H9 (cell line): ENCODE measurements around the gene ANTXRL. TPM values are rescaled to one million over a fixed set of nuclear protein-coding genes. Genes with fewer than 3 reads are reported as not detected.

ENCODE experiments used
- DNase-seq: peaks from one replicate; pipeline ENCODE4 v3.0.0-alpha.2; 2017
- H2AFZ ChIP-seq: one replicate; pipeline ENCODE4 v1.6.1; 2013; ENCODE audit warnings: mild to moderate bottlenecking, low read length, control low read depth, moderate library complexity
- H2AK5ac ChIP-seq: 2 replicates; pipeline ENCODE4 v1.6.1; 2013; ENCODE audit warnings: low read length, control low read depth, mixed read lengths; ENCODE audit not compliant: insufficient read length
- H2BK120ac ChIP-seq: one replicate; pipeline ENCODE4 v1.6.1; 2013; ENCODE audit warnings: low read depth, mild to moderate bottlenecking, low read length, control low read depth, inconsistent platforms; ENCODE audit not compliant: poor library complexity, severe bottlenecking
- H2BK12ac ChIP-seq: 2 replicates; pipeline ENCODE4 v1.6.1; 2013; ENCODE audit warnings: low read length, control low read depth, mixed read lengths, low read depth; ENCODE audit not compliant: insufficient read length
- H2BK15ac ChIP-seq: 2 replicates; pipeline ENCODE4 v1.6.1; 2013; ENCODE audit warnings: low read depth, low read length, control low read depth
- H2BK20ac ChIP-seq: one replicate; pipeline ENCODE4 v1.6.1; 2013; ENCODE audit warnings: low read depth, mild to moderate bottlenecking, low read length, control low read depth, inconsistent platforms; ENCODE audit not compliant: poor library complexity, severe bottlenecking
- H2BK5ac ChIP-seq: 2 replicates; pipeline ENCODE4 v1.6.1; 2013; ENCODE audit warnings: low read length, control low read depth, mixed read lengths; ENCODE audit not compliant: insufficient read length
- H3K14ac ChIP-seq: 2 replicates; pipeline ENCODE4 v1.6.1; 2013; ENCODE audit warnings: low read length, control low read depth; ENCODE audit not compliant: insufficient read depth
- H3K18ac ChIP-seq: 2 replicates; pipeline ENCODE4 v1.6.1; 2013; ENCODE audit warnings: low read depth, mild to moderate bottlenecking, mixed read lengths, low read length, control low read depth; ENCODE audit not compliant: insufficient read length
- H3K23ac ChIP-seq: 2 replicates; pipeline ENCODE4 v1.6.1; 2013; ENCODE audit warnings: low read length, control low read depth, mixed read lengths, low read depth; ENCODE audit not compliant: insufficient read length
- H3K23me2 ChIP-seq: 2 replicates; pipeline ENCODE4 v1.6.1; 2013; ENCODE audit warnings: low read depth, mild to moderate bottlenecking, mixed read lengths, low read length, control low read depth; ENCODE audit not compliant: insufficient read length, poor library complexity, severe bottlenecking
- H3K27ac ChIP-seq: 2 replicates; pipeline ENCODE4 v1.5.1; 2013; ENCODE audit warnings: low read length, control low read depth, mixed read lengths, low read depth; ENCODE audit not compliant: insufficient read length
- H3K27me3 ChIP-seq: 2 replicates; pipeline ENCODE4 v1.6.1; 2013; ENCODE audit warnings: low read length, control low read depth, inconsistent platforms; ENCODE audit not compliant: insufficient read depth
- H3K4ac ChIP-seq: 2 replicates; pipeline ENCODE4 v1.6.1; 2013; ENCODE audit warnings: low read depth, mild to moderate bottlenecking, control low read depth, inconsistent platforms, low read length, moderate library complexity
- H3K4me1 ChIP-seq: 2 replicates; pipeline ENCODE4 v1.6.1; 2013; ENCODE audit warnings: low read length, control low read depth, inconsistent platforms; ENCODE audit not compliant: insufficient read depth
- H3K4me2 ChIP-seq: 2 replicates; pipeline ENCODE4 v1.6.1; 2013; ENCODE audit warnings: low read length, control low read depth, mixed read lengths; ENCODE audit not compliant: insufficient read length, insufficient read depth
- H3K56ac ChIP-seq: 2 replicates; pipeline ENCODE4 v1.6.1; 2013; ENCODE audit warnings: low read depth, mild to moderate bottlenecking, mixed read lengths, low read length, control low read depth; ENCODE audit not compliant: insufficient read length
- H3K79me1 ChIP-seq: 2 replicates; pipeline ENCODE4 v1.6.1; 2013; ENCODE audit warnings: low read depth, mild to moderate bottlenecking, moderate library complexity, low read length, control low read depth, inconsistent platforms; ENCODE audit not compliant: insufficient read depth, poor library complexity, severe bottlenecking
- H3K79me2 ChIP-seq: 2 replicates; pipeline ENCODE4 v1.6.1; 2013; ENCODE audit warnings: low read length, control low read depth, inconsistent platforms; ENCODE audit not compliant: insufficient read depth
- H3K9ac ChIP-seq: 2 replicates; pipeline ENCODE4 v1.6.1; 2013; ENCODE audit warnings: low read length, control low read depth, mixed read lengths; ENCODE audit not compliant: insufficient read length; ENCODE audit errors: extremely low read depth
- H3K9me3 ChIP-seq: one replicate; pipeline ENCODE4 v1.6.1; 2013; ENCODE audit warnings: low read depth, low read length, inconsistent platforms; ENCODE audit not compliant: control insufficient read depth
- H3T11ph ChIP-seq: one replicate; pipeline ENCODE4 v1.6.1; 2013; ENCODE audit warnings: mild to moderate bottlenecking, low read length, control low read depth, inconsistent platforms
- H4K20me1 ChIP-seq: one replicate; pipeline ENCODE4 v1.6.1; 2013; ENCODE audit not compliant: control insufficient read depth, insufficient read length, insufficient read depth
- H4K5ac ChIP-seq: 2 replicates; pipeline ENCODE4 v1.6.1; 2013; ENCODE audit warnings: low read depth, mild to moderate bottlenecking, mixed read lengths, low read length, control low read depth; ENCODE audit not compliant: insufficient read length
- H4K8ac ChIP-seq: replicated peaks from 2 replicates; pipeline ENCODE4 v1.6.1; 2013; ENCODE audit warnings: low read length, control low read depth, mixed read lengths, low read depth; ENCODE audit not compliant: insufficient read length
- H4K91ac ChIP-seq: 2 replicates; pipeline ENCODE4 v1.6.1; 2013; ENCODE audit warnings: low read depth, mild to moderate bottlenecking, moderate library complexity, mixed read lengths, low read length, control low read depth; ENCODE audit not compliant: insufficient read length
- H3K27ac Mint-ChIP-seq, 3 experiments: 2 replicates in 2 of 3; 3 replicates in 1 of 3; pipeline ENCODE4 v1.8.0; 2020 to 2021; ENCODE audit warnings: mixed read lengths in 3 of 3, mild to moderate bottlenecking in 1 of 3, moderate library complexity in 1 of 3
- H3K27me3 Mint-ChIP-seq: 2 replicates; pipeline ENCODE4 v1.8.0; 2021; ENCODE audit warnings: low read depth, mild to moderate bottlenecking, moderate library complexity, mixed read lengths
- H3K36me3 Mint-ChIP-seq, 3 experiments: 2 replicates in 2 of 3; 3 replicates in 1 of 3; pipeline ENCODE4 v1.8.0; 2020 to 2021; ENCODE audit warnings: low read depth in 3 of 3, mixed read lengths in 3 of 3; ENCODE audit not compliant: insufficient read depth in 1 of 3
- H3K4me1 Mint-ChIP-seq, 2 experiments: 2 replicates each; pipeline ENCODE4 v1.8.0; 2020; ENCODE audit warnings: mixed read lengths in 2 of 2
- H3K4me3 Mint-ChIP-seq, 2 experiments: 2 replicates in 1 of 2; 3 replicates in 1 of 2; pipeline ENCODE4 v1.8.0; 2020 to 2021; ENCODE audit warnings: mild to moderate bottlenecking in 2 of 2, mixed read lengths in 2 of 2, moderate library complexity in 1 of 2
- H3K9me3 Mint-ChIP-seq, 2 experiments: 2 replicates in 1 of 2; 3 replicates in 1 of 2; pipeline ENCODE4 v1.8.0; 2020; ENCODE audit warnings: mild to moderate bottlenecking in 2 of 2, mixed read lengths in 2 of 2, moderate library complexity in 1 of 2
- WGBS: extraction: QIAGEN DNeasy Blood & Tissue Kit; methylation state at CpG from one replicate; pipeline ENCODE4 v1.1.7; 2013; ENCODE audit warnings: missing lambda C conversion rate, low lambda C conversion rate, mixed read lengths; ENCODE audit not compliant: insufficient read length; ENCODE audit errors: extremely low coverage; 5-methylcytosine and 5-hydroxymethylcytosine counted together
- total RNA-seq: library from RNA; stranded (reverse); gene quantifications from 2 replicates; pipeline ENCODE4 v1.2.1, GENCODE V29; 2021
- TF ChIP-seq, protein P1 (sequence below): fragments of 200-600 bp; sonication (generic); conservative IDR thresholded peaks from 3 replicates; pipeline ENCODE4 v1.8.0; 2021; ENCODE audit warnings: antibody characterized with exemption, mild to moderate bottlenecking

The ANTXRL gene
- total RNA-seq, 1 experiment from 2014 or later, result not detected

DNA sequence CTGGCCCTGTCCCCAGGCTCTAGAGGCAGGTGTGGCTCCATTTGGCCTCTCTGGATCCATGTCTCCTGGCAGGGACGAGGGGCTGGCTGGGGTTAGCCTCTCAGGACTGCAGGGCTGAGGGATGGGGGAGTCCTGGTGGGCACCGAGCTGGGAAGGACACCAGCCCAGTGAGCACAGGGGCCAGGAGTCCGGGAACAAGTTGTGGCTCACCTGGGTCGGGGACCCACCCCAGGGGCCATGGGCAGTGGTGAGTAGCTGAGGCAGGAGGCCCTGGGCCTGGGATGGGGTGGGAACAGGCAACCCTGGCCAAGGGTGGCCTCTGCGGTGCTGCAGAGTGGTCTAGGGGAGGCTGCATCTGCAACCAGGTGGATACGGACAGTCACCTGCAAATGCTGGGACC is 24.1 kb downstream of the ANTXRL start:
- H3K9me3 Mint-ChIP-seq, result no peaks in the 10 kb centered on the region
- no CpG with 5 or more reads among the region's 6 CpGs for WGBS
- peak; percentile 20 for DNase-seq

More for the DNA sequence above, 24.1 kb downstream of the ANTXRL start:
- no peak overlapping the region for H3K27ac ChIP-seq
- no peak overlapping the region for H2BK15ac ChIP-seq
- peak overlapping the region; percentile 3 for H3K18ac ChIP-seq
- no peak overlapping the region for H3T11ph ChIP-seq
- no peak overlapping the region for H4K8ac ChIP-seq
- no peak overlapping the region for H3K4ac ChIP-seq
- Mint-ChIP-seq H3K27ac (no peak overlapping the region), H3K36me3 (no peaks in the 10 kb centered on the region), H3K4me3 (no peak overlapping the region), H3K27me3 (no peaks in the 10 kb centered on the region), H3K4me1 (peaks cover 15% of the 10 kb centered on the region in 2 experiments)
- no peak overlapping the region for H2BK5ac ChIP-seq
- no peak overlapping the region for H2BK12ac ChIP-seq
- H3K79me1 ChIP-seq, result no peaks in the 10 kb centered on the region
- no peaks in the 10 kb centered on the region for H3K79me2 ChIP-seq
- H2BK20ac ChIP-seq, result no peak overlapping the region
- peaks cover 2% of the 10 kb centered on the region; the same call in 1 of the 2 replicates for H3K4me1 ChIP-seq
- TF ChIP-seq, protein P1, sequence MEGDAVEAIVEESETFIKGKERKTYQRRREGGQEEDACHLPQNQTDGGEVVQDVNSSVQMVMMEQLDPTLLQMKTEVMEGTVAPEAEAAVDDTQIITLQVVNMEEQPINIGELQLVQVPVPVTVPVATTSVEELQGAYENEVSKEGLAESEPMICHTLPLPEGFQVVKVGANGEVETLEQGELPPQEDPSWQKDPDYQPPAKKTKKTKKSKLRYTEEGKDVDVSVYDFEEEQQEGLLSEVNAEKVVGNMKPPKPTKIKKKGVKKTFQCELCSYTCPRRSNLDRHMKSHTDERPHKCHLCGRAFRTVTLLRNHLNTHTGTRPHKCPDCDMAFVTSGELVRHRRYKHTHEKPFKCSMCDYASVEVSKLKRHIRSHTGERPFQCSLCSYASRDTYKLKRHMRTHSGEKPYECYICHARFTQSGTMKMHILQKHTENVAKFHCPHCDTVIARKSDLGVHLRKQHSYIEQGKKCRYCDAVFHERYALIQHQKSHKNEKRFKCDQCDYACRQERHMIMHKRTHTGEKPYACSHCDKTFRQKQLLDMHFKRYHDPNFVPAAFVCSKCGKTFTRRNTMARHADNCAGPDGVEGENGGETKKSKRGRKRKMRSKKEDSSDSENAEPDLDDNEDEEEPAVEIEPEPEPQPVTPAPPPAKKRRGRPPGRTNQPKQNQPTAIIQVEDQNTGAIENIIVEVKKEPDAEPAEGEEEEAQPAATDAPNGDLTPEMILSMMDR, result no peak
- H3K14ac ChIP-seq, result no peak overlapping the region
- H2AK5ac ChIP-seq, result no peak overlapping the region
- H3K56ac ChIP-seq, result no peak overlapping the region
- no peak overlapping the region for H2BK120ac ChIP-seq
- no peak overlapping the region for H4K5ac ChIP-seq
- no peak overlapping the region for H3K9ac ChIP-seq
- no peaks in the 10 kb centered on the region for H3K9me3 ChIP-seq
- H3K27me3 ChIP-seq, result no peaks in the 10 kb centered on the region
- H3K23me2 ChIP-seq, result no peaks in the 10 kb centered on the region
- H3K4me2 ChIP-seq, result no peak overlapping the region
- no peak overlapping the region for H2AFZ ChIP-seq
- H3K23ac ChIP-seq, result no peak overlapping the region
- no peak overlapping the region for H4K91ac ChIP-seq
- H4K20me1 ChIP-seq, result no peaks in the 10 kb centered on the region
